Subcutaneous adipose tissue (tissue), 4 donors: Measurements from ENCODE around the gene SEZ6. TPM values are rescaled to one million over a fixed set of nuclear protein-coding genes. Genes with fewer than 3 reads are reported as not detected.

Source experiments
- CTCF ChIP-seq: fragments of 450-650 bp; IDR thresholded peaks from one replicate; pipeline ENCODE4 v1.5.1; 2016; ENCODE audit warnings: low read depth, mild to moderate bottlenecking, control low read depth, antibody characterized with exemption, moderate library complexity
- total RNA-seq, 4 donors: library from RNA; depleted of rRNA; stranded (reverse); fragments of >200 nt; gene quantifications; one replicate each; pipeline ENCODE4 v1.1.0, GENCODE V29; 2016

The SEZ6 gene
- total RNA-seq, 4 donors from 2014 or later: not detected

DNA sequence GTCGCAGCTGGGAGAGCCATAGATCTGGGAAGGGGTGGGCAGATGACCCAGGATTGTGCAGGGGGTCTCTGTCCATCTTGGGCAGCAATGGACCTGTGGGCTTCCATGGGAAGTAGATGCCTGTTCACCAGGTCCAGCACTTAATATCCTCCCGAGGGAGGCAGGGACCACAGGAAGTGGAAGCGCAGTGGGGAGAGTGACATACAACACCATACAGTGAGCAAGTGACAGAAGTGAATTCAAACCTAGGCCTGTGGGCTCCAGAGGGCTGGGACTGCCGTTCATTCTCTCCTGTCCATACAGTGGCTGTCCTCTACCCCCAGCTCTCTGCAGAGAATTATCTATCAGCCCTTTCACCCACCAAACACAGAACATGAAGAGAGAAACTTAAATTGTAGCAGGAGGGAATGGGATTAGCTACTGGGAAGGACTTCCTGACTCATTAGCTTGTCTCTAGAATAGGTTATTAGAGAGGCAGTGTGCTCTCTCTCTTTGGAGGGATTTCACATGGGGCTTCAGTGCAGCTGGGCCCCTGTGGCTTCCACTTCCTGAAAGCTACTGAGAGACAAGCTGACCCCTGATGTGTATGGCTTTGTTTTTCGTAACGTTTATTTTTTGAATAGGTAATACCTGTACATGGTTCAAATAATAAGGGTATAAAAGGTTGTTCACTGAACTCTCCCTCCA, 13.1 kb upstream of the SEZ6 start:
- no peak for TF ChIP-seq CTCF

DNA sequence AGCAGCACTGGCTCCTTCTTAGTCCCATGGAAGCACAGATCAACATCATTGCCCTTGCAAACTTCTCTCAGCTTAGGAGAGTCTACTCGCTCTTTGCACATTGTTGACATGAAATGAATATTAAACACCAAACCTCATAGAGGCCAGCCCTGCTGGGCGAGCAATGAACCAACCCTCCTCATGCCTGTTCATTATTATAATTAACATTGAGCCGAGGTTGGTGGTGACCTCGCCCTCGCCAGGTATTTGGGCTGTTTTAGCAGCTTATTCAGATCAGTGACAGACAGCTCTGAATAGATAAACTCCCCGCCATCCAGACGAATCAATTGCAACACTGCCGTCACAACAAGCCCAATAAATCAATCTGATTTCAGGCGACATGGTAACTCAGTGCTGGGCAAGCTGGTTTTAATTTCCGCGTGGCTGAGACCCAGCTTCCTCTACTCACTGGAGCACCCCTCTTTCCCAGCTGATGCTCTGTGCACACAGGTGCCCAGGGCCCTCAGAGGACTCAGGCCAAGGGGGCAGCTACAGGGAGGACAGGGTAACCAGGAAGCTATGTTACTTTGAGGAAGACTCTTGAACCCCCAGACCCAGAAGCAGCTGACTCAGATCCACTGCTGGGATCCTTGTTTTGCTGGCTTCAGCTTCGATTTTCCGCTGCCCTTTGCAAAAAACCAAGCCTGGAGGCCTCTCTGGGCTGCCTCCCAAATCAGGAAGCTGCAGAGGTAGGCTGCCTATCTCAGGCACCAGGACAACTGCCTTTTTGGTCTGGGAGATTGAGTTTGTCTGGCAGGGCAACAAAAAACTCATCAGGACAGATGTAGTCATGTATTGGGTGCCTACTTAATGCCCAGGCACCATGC, 10.7 kb upstream of the SEZ6 start:
- no peak for TF ChIP-seq CTCF

GRCh38 chr17:29014716-29015115, 8.9 kb upstream of the SEZ6 start:
- TF ChIP-seq CTCF: no peak

DNA sequence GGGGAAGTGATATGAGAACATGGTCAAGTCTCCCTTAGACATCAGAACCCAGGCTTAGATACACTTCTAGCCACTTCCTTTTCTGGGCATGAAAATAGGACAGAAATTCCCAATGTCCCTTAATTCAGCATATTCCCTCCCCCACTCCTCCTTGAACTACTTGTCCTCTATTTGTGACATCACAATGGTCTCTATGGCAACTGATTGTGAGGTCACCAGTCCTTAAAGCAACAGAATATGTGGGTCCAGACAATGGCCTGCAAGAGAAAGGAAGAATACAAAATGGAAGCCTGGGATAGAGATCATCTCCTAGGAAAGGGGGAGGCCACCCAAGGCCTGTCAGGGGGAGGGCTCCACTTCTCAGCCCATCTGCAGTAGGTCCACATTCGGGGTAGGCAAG, 6.7 kb upstream of the SEZ6 start:
- no peak for TF ChIP-seq CTCF

- no peak for TF ChIP-seq CTCF
These were observed 4.8 kb upstream of the SEZ6 start for GRCh38 chr17:29010586-29010985.

DNA sequence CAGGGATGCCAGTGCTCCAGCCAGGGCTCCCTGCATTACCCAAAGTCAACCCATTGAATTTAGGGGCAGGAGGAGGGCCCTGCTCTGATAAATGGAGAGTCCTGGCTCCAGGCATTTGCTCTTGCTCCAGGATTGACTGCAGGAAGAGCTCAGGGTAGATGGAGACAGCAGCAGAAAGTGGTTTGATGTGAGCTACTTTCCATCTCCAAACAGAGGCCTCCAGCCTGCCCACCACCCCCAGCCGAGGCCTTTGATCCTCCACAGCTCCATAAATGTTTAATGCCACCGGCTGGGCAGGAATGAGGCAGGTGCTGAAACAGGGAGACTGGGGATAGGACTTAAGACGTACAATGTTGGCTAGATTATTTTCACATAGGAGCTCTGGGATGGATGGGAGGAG, 4.3 kb upstream of the SEZ6 start:
- no peak for TF ChIP-seq CTCF

DNA sequence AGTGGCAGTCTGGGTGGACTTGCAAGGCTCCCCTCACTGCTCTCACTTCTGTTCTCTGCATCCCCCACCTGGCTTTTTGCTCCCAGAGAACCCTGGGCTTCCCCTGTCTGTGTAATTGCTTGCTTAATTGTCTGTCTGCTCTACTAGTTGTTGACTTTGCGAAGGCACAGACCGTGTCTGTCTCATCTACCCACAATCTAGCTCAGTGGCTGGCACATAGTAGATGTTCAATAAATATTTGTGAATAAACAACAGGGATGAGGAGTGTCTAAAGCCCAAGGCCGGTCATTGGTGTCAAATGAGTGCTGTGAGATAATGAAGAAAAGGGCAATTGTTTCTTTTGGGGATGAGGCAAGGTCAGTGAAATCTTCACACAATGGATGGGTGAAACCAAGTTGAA, 2.8 kb upstream of the SEZ6 start:
- no peak for TF ChIP-seq CTCF
